ENCODE measurements around the gene APLN. TPM values are rescaled to one million over a fixed set of nuclear protein-coding genes. Genes with fewer than 3 reads are reported as not detected.

APLN gene
- total and polyA plus RNA-seq, 2 of the 13 experiments (the other 11 are each of a cell fraction or from before 2014, with no cell fraction given), result 0.02 to 0.17 TPM

DNA sequence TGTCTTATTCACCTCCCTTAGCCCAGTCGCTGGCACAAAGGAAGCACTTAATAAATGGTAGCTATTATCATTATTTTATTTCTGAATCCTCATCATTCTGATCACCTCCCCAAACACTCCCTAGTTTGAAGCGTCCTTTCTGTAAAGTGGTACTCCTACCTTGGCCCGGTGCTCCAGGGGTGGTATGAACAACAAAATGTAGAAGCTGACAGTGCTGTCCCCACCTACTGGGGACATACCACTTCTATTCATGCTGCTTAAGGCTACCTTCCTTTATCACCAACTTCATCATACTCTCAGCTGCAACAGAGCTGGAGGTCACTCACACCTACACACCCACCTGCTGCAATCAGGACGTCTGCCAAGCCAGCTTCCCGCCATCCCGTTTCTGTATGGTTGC is 40.8 kb upstream of the APLN start:
- no peak overlapping the region for H2AFZ ChIP-seq (ENCODE audit: low read length)
- 76% methylated on average over 4 of the region's 6 CpGs for WGBS (ENCODE audit: low lambda C conversion rate)
- no peak for FAIRE-seq
- BruUV-seq (replicated peaks), result no TSS peak
- no peaks in the 10 kb centered on the region for H3K36me3 ChIP-seq (replicated peaks in 1 of 2; ENCODE audit: control insufficient read depth in 1 of 2, insufficient read depth in 2 of 2, low read length in 2 of 2)
- no peak for DNase-seq (ENCODE audit: low spot score)
- no peak overlapping the region for H3K9ac ChIP-seq (ENCODE audit: insufficient read depth, low read depth, low read length)
- TF ChIP-seq ZNF335 (CRISPR knock-in tag; IDR thresholded peaks at IDR 0.05), result no peak
- CTCF ChIA-PET (ENCODE audit: low intra/inter-chr PET ratio, low total read pairs), result no interaction called here
- POLR2A ChIA-PET, result no interaction called here
- H3K9me3 ChIP-seq (ENCODE audit: low read length), result no peaks in the 10 kb centered on the region
- intact Hi-C loops (cut with micrococcal nuclease; ENCODE audit: unreplicated experiment) (no loop called here), in situ Hi-C loops (cut with HindIII; ENCODE audit: extremely low pct_ligation_motif_present, low pct_unique_long_range_greater_than_20kb) (no loop called here)
- no peak for ATAC-seq
- H3K27me3 ChIP-seq (ENCODE audit: control insufficient read depth in 1 of 2, insufficient read depth in 2 of 2, low read length in 2 of 2), result no peaks in the 10 kb centered on the region
- H3K4me3 ChIP-seq (replicated peaks in 1 of 3; ENCODE audit: insufficient read depth in 1 of 3, low read depth in 2 of 3, low read length in 3 of 3), result no peak overlapping the region
- H3K27ac ChIP-seq (ENCODE audit: extremely low read length, insufficient read depth, low read length), result no peak overlapping the region
- H4K20me1 ChIP-seq (ENCODE audit: insufficient read depth, low read length), result no peaks in the 10 kb centered on the region
- no peak overlapping the region for H3K4me2 ChIP-seq (ENCODE audit: low read depth, low read length)
- peaks cover 42% of the 10 kb centered on the region for H3K4me1 ChIP-seq (ENCODE audit: insufficient read depth, low read length)
- H3K79me2 ChIP-seq (ENCODE audit: insufficient read depth, low read length), result no peaks in the 10 kb centered on the region

DNA sequence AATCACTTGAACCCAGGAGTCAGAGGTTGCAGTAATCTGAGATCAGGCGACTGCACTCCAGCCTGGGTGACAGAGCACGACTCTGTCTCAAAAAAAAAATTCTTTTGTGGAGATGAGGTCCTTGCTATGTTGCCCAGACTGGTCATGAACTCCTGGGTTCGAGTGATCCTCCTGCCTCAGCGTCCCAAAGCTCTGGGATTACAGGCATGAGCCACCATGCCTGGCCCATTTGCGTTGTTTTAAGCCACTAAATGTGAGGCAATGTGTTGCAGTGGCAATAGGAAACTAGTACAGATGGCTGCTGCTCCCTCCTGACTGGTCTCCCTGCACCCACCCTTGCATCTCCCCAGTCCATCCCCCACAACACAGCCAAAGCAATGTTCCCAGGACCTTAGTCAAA is 40.0 kb upstream of the APLN start:
- H2AFZ ChIP-seq (ENCODE audit: low read length), result no peak overlapping the region
- H3K27ac ChIP-seq (ENCODE audit: extremely low read length, insufficient read depth, low read length), result no peak overlapping the region
- POLR2A ChIA-PET, result no interaction called here
- H4K20me1 ChIP-seq (ENCODE audit: insufficient read depth, low read length), result no peaks in the 10 kb centered on the region
- H3K36me3 ChIP-seq (replicated peaks in 1 of 2; ENCODE audit: control insufficient read depth in 1 of 2, insufficient read depth in 2 of 2, low read length in 2 of 2), result no peaks in the 10 kb centered on the region
- no peak overlapping the region for H3K9ac ChIP-seq (ENCODE audit: insufficient read depth, low read depth, low read length)
- peaks cover 40% of the 10 kb centered on the region for H3K4me1 ChIP-seq (ENCODE audit: insufficient read depth, low read length)
- no peaks in the 10 kb centered on the region for H3K79me2 ChIP-seq (ENCODE audit: insufficient read depth, low read length)
- no peak overlapping the region for H3K4me3 ChIP-seq (replicated peaks in 1 of 3; ENCODE audit: insufficient read depth in 1 of 3, low read depth in 2 of 3, low read length in 3 of 3)
- H3K9me3 ChIP-seq (ENCODE audit: low read length), result no peaks in the 10 kb centered on the region
- no TSS peak for BruUV-seq (replicated peaks)
- WGBS (ENCODE audit: low lambda C conversion rate), result 93% methylated on average over 2 of the region's 5 CpGs
- in situ Hi-C loops (cut with HindIII; ENCODE audit: extremely low pct_ligation_motif_present, low pct_unique_long_range_greater_than_20kb) (no loop called here), intact Hi-C loops (cut with micrococcal nuclease; ENCODE audit: unreplicated experiment) (no loop called here)
- FAIRE-seq (no peak), ATAC-seq (no peak), DNase-seq (ENCODE audit: low spot score) (no peak)
- H3K4me2 ChIP-seq (ENCODE audit: low read depth, low read length), result no peak overlapping the region
- no peaks in the 10 kb centered on the region for H3K27me3 ChIP-seq (ENCODE audit: control insufficient read depth in 1 of 2, insufficient read depth in 2 of 2, low read length in 2 of 2)
- CTCF ChIA-PET (ENCODE audit: low intra/inter-chr PET ratio, low total read pairs), result no interaction called here
- TF ChIP-seq ZNF143 (CRISPR knock-in tag; IDR thresholded peaks at IDR 0.05), result no peak
- no peak for TF ChIP-seq HNRNPL (IDR thresholded peaks at IDR 0.05; ENCODE audit: low read depth, low read length)
- TF ChIP-seq ZNF660 (CRISPR knock-in tag; IDR thresholded peaks at IDR 0.05; ENCODE audit: borderline replicate concordance, low read depth), result no peak
- TF ChIP-seq NR2F6 (IDR thresholded peaks at IDR 0.05), result no peak
- TF ChIP-seq NR2F6 (CRISPR knock-in tag; IDR thresholded peaks at IDR 0.05), result no peak
- TF ChIP-seq, protein P1, sequence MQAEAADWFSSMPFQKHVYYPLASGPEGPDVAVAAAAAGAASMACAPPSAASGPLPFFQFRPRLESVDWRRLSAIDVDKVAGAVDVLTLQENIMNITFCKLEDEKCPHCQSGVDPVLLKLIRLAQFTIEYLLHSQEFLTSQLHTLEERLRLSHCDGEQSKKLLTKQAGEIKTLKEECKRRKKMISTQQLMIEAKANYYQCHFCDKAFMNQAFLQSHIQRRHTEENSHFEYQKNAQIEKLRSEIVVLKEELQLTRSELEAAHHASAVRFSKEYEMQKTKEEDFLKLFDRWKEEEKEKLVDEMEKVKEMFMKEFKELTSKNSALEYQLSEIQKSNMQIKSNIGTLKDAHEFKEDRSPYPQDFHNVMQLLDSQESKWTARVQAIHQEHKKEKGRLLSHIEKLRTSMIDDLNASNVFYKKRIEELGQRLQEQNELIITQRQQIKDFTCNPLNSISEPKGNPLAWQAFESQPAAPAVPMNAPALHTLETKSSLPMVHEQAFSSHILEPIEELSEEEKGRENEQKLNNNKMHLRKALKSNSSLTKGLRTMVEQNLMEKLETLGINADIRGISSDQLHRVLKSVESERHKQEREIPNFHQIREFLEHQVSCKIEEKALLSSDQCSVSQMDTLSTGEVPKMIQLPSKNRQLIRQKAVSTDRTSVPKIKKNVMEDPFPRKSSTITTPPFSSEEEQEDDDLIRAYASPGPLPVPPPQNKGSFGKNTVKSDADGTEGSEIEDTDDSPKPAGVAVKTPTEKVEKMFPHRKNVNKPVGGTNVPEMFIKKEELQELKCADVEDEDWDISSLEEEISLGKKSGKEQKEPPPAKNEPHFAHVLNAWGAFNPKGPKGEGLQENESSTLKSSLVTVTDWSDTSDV (CRISPR knock-in tag; IDR thresholded peaks at IDR 0.05), result no peak
